GM06990 (cell line): ENCODE results near the gene YARS1.

ENCODE experiments used
- DNase-seq: peaks from one replicate; pipeline ENCODE4 v3.0.0-alpha.2; 2011; ENCODE audit not compliant: insufficient read length; ENCODE audit errors: extremely low read depth
- H3K27me3 ChIP-seq: replicated peaks from 2 replicates; pipeline ENCODE4 v1.6.0; 2011; ENCODE audit warnings: low read length; ENCODE audit not compliant: control insufficient read depth, insufficient read depth
- H3K36me3 ChIP-seq: 2 replicates; pipeline ENCODE4 v1.5.1; 2011; ENCODE audit warnings: low read length; ENCODE audit not compliant: control insufficient read depth, insufficient read depth
- H3K4me3 ChIP-seq: replicated peaks from 2 replicates; pipeline ENCODE4 v1.5.1; 2011; ENCODE audit warnings: low read depth, mild to moderate bottlenecking, control low read depth, low read length
- TF ChIP-seq, protein P1 (sequence below): IDR thresholded peaks from 2 replicates; pipeline ENCODE4 v1.5.1; 2011; ENCODE audit warnings: low read length, control low read depth, mild to moderate bottlenecking, inconsistent platforms; ENCODE audit not compliant: insufficient read depth, poor library complexity, severe bottlenecking

YARS1 gene

DNA sequence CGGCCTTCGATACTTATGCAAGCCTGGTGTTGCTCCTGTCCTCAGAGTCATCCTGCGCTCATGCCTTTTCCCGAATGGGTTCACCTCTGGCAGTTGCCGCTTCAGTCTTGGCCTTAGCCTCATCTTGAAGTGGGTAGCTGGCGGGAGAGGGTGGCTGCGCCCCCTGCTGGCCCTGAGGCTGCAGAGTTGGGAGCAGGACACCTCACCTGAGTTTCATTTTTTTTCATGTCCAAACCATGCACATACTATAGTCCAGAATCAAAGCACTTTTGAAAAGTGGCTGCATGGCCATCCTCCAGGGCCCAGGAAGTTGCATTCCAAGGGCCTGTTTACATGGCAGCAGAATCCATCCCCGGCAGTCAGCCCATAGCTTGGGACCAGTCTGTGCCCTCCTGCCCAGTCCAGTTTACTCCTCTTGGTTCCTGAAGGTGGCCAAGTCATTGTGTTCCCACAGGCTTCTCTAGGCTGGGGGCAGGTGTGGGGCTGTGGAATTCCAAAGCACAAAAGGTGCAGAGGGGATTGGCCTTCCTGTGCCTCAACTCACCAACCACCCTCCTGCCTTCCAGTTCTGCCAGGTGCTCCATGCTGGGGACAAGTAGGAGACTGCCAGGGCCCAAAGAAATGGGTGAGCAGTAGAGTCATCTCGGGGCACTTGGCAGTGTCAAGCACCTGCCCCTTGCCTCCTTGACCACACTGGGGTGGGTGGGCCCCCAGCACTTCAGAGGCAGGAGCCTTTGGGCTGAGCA, 44.0 kb downstream of the YARS1 start:
- no peak overlapping the region for H3K4me3 ChIP-seq
- TF ChIP-seq, protein P1, sequence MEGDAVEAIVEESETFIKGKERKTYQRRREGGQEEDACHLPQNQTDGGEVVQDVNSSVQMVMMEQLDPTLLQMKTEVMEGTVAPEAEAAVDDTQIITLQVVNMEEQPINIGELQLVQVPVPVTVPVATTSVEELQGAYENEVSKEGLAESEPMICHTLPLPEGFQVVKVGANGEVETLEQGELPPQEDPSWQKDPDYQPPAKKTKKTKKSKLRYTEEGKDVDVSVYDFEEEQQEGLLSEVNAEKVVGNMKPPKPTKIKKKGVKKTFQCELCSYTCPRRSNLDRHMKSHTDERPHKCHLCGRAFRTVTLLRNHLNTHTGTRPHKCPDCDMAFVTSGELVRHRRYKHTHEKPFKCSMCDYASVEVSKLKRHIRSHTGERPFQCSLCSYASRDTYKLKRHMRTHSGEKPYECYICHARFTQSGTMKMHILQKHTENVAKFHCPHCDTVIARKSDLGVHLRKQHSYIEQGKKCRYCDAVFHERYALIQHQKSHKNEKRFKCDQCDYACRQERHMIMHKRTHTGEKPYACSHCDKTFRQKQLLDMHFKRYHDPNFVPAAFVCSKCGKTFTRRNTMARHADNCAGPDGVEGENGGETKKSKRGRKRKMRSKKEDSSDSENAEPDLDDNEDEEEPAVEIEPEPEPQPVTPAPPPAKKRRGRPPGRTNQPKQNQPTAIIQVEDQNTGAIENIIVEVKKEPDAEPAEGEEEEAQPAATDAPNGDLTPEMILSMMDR = peak; percentile 98
- H3K36me3 ChIP-seq = peaks cover 19% of the 10 kb centered on the region
- DNase-seq = peak; percentile 77
- H3K27me3 ChIP-seq = no peaks in the 10 kb centered on the region

- H3K4me3 ChIP-seq = no peak overlapping the region
- no peaks in the 10 kb centered on the region for H3K27me3 ChIP-seq
- TF ChIP-seq, protein P1 = no peak
- peaks cover 19% of the 10 kb centered on the region for H3K36me3 ChIP-seq
- DNase-seq = no peak
Observed at GRCh38 chr1:32772281-32773017, 44.7 kb downstream of the YARS1 start.

- TF ChIP-seq, protein P1 = no peak
- H3K27me3 ChIP-seq = no peaks in the 10 kb centered on the region
- H3K4me3 ChIP-seq = no peak overlapping the region
- DNase-seq = no peak
- H3K36me3 ChIP-seq = peaks cover 19% of the 10 kb centered on the region
Observed at GRCh38 chr1:32771561-32772280, 45.4 kb downstream of the YARS1 start.

DNA sequence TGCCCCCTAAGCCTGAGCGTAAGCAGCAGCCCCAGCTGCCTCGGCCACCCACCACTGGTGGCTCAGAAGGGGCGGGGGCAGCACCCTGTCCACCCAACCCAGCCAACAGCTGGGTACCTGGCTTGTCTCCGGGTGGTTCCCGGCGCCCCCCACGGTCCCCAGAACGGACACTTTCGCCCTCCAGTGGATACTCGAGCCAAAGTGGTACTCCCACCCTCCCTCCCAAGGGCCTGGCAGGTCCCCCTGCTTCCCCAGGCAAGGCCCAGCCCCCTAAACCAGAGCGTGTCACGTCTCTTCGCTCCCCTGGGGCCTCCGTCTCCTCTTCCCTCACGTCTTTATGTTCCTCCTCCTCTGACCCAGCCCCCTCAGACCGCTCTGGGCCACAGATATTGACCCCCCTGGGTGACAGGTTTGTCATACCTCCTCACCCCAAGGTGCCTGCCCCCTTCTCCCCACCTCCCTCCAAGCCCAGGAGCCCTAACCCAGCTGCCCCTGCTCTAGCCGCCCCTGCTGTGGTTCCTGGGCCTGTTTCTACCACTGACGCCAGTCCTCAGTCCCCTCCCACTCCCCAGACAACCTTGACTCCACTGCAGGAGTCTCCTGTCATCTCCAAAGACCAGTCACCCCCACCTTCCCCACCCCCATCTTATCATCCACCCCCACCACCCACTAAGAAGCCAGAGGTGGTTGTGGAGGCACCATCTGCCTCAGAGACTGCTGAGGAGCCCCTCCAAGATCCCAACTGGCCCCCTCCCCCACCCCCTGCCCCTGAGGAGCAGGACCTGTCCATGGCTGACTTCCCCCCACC, 46.2 kb downstream of the YARS1 start:
- H3K27me3 ChIP-seq = no peaks in the 10 kb centered on the region
- TF ChIP-seq, protein P1 = no peak
- H3K4me3 ChIP-seq = no peak overlapping the region
- DNase-seq = no peak
- H3K36me3 ChIP-seq = peaks cover 19% of the 10 kb centered on the region

DNA sequence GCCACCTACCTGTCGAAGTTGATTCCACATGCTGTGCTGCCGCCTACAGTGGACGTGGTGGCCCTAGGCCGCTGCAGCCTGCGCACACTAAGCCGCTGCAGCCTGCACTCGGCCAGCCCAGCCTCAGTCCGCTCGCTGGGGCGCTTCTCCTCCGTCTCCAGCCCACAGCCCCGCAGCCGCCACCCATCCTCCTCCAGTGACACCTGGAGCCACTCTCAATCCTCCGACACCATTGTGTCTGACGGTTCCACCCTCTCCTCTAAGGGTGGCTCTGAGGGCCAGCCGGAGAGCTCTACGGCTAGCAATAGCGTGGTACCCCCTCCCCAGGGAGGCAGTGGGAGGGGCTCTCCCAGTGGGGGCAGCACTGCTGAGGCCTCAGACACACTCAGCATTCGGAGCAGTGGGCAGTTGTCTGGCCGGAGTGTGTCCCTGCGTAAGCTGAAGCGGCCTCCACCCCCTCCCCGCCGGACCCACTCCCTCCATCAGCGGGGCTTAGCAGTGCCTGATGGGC, 46.9 kb downstream of the YARS1 start:
- DNase-seq = no peak
- TF ChIP-seq, protein P1 = no peak
- H3K4me3 ChIP-seq = no peak overlapping the region
- H3K27me3 ChIP-seq = no peaks in the 10 kb centered on the region
- peaks cover 12% of the 10 kb centered on the region for H3K36me3 ChIP-seq
